Loucy (cell line): Measurements from ENCODE around the gene TICRR.

Experiments
- H2AFZ ChIP-seq: fragments of 200-600 bp; sonication (generic); 2 replicates; pipeline ENCODE4 v1.6.0; 2016; ENCODE audit warnings: antibody characterized with exemption, mild to moderate bottlenecking, low read length, moderate library complexity
- H3F3A ChIP-seq: fragments of 200-600 bp; 2 replicates; pipeline ENCODE4 v1.6.0; 2016; ENCODE audit warnings: antibody characterized with exemption, low read depth, mild to moderate bottlenecking
- H3K27me3 ChIP-seq: fragments of 200-600 bp; sonication (generic); 2 replicates; pipeline ENCODE4 v1.6.1; 2014; ENCODE audit warnings: low read length, mild to moderate bottlenecking; ENCODE audit not compliant: insufficient read depth, poor library complexity, severe bottlenecking
- H3K36me3 ChIP-seq: fragments of 200-600 bp; sonication (generic); 2 replicates; pipeline ENCODE4 v1.6.1; 2016; ENCODE audit warnings: low read length; ENCODE audit not compliant: insufficient read depth
- H3K4me1 ChIP-seq: fragments of 200-600 bp; sonication (generic); 2 replicates; pipeline ENCODE4 v1.5.1; 2014; ENCODE audit warnings: low read length, mild to moderate bottlenecking; ENCODE audit not compliant: insufficient read depth, poor library complexity, severe bottlenecking
- H3K4me2 ChIP-seq: fragments of 200-600 bp; sonication (generic); 2 replicates; pipeline ENCODE4 v1.6.0; 2014; ENCODE audit warnings: antibody characterized with exemption, low read length, low read depth, mild to moderate bottlenecking; ENCODE audit not compliant: poor library complexity, severe bottlenecking
- H3K4me3 ChIP-seq: fragments of 200-600 bp; sonication (generic); 2 replicates; pipeline ENCODE4 v1.5.1; 2014; ENCODE audit warnings: low read length, mild to moderate bottlenecking, mixed read lengths; ENCODE audit not compliant: poor library complexity, severe bottlenecking
- H3K79me2 ChIP-seq: fragments of 200-600 bp; sonication (generic); 2 replicates; pipeline ENCODE4 v1.6.1; 2014; ENCODE audit warnings: low read length; ENCODE audit not compliant: insufficient read depth
- H3K9ac ChIP-seq: fragments of 200-600 bp; sonication (generic); 2 replicates; pipeline ENCODE4 v1.6.0; 2014; ENCODE audit warnings: mild to moderate bottlenecking, low read depth, low read length, moderate library complexity; ENCODE audit not compliant: poor library complexity, severe bottlenecking
- H3K9me2 ChIP-seq: fragments of 200-600 bp; sonication (generic); replicated peaks from 2 replicates; pipeline ENCODE4 v1.6.1; 2016; ENCODE audit warnings: low read depth, low read length, mixed read lengths
- H3K9me3 ChIP-seq: fragments of 200-600 bp; sonication (generic); 2 replicates; pipeline ENCODE4 v1.6.1; 2014; ENCODE audit warnings: mild to moderate bottlenecking, antibody characterized with exemption, low read length, low read depth; ENCODE audit not compliant: insufficient read depth
- H4K20me1 ChIP-seq: fragments of 200-600 bp; sonication (generic); 2 replicates; pipeline ENCODE4 v1.6.0; 2014; ENCODE audit warnings: antibody characterized with exemption, low read length, mild to moderate bottlenecking; ENCODE audit not compliant: insufficient read depth, poor library complexity, severe bottlenecking
- EZH2phosphoT487 ChIP-seq: fragments of 200-600 bp; IDR thresholded peaks from 2 replicates; pipeline ENCODE4 v1.6.1; 2018; ENCODE audit warnings: antibody characterized with exemption, mild to moderate bottlenecking, moderate library complexity, borderline replicate concordance
- TF ChIP-seq, protein P1 (sequence below): fragments of 200-600 bp; sonication (generic); conservative IDR thresholded peaks from 2 replicates; pipeline ENCODE4 v1.5.1; 2014; ENCODE audit warnings: mild to moderate bottlenecking, antibody characterized with exemption, low read length

Gene TICRR

DNA sequence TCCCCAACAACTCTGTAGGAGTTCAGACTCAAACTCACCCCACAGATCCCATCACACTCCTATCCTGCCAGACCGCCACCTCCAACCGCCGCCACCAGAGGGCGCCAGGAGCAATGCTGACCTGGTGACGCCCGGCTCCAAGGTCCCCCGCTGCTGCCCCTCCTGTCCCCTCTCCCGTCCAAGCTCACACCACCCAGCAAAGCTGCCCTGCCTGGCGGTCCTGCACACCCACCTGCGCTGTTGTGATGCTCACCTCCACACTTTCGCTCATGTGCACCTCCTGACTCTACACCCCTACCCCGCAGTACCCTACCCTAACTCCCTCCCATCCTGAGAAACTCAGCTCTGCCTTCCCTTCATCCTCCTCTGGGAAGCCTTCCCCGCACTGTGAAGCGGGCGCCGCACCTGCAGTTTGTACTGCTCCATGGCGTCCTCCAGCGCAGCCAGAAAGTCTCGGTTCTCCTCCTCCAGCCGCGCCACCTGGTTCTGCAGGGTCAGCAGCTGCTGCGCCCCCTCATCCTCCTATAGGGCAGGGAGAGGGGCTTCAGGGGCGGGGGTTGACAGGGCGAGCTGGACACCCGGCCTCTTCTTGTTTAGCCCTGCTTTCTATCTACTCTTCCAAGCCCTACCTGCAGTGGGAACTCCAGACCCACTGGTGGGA lies 72.1 kb downstream of the TICRR start:
- Histone ChIP-seq H3K27me3 (no peaks in the 10 kb centered on the region), H2AFZ (no peak overlapping the region), H3K9ac (no peak overlapping the region), H3K4me2 (no peak overlapping the region), H4K20me1 (no peaks in the 10 kb centered on the region), H3K79me2 (no peaks in the 10 kb centered on the region), H3F3A (no peaks in the 10 kb centered on the region), H3K9me2 (no peaks in the 10 kb centered on the region), H3K9me3 (no peaks in the 10 kb centered on the region), H3K4me1 (no peaks in the 10 kb centered on the region), H3K4me3 (no peak overlapping the region), H3K36me3 (no peaks in the 10 kb centered on the region)
- no peak for TF ChIP-seq EZH2phosphoT487
- TF ChIP-seq, protein P1, sequence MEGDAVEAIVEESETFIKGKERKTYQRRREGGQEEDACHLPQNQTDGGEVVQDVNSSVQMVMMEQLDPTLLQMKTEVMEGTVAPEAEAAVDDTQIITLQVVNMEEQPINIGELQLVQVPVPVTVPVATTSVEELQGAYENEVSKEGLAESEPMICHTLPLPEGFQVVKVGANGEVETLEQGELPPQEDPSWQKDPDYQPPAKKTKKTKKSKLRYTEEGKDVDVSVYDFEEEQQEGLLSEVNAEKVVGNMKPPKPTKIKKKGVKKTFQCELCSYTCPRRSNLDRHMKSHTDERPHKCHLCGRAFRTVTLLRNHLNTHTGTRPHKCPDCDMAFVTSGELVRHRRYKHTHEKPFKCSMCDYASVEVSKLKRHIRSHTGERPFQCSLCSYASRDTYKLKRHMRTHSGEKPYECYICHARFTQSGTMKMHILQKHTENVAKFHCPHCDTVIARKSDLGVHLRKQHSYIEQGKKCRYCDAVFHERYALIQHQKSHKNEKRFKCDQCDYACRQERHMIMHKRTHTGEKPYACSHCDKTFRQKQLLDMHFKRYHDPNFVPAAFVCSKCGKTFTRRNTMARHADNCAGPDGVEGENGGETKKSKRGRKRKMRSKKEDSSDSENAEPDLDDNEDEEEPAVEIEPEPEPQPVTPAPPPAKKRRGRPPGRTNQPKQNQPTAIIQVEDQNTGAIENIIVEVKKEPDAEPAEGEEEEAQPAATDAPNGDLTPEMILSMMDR, result peak; percentile 59

DNA sequence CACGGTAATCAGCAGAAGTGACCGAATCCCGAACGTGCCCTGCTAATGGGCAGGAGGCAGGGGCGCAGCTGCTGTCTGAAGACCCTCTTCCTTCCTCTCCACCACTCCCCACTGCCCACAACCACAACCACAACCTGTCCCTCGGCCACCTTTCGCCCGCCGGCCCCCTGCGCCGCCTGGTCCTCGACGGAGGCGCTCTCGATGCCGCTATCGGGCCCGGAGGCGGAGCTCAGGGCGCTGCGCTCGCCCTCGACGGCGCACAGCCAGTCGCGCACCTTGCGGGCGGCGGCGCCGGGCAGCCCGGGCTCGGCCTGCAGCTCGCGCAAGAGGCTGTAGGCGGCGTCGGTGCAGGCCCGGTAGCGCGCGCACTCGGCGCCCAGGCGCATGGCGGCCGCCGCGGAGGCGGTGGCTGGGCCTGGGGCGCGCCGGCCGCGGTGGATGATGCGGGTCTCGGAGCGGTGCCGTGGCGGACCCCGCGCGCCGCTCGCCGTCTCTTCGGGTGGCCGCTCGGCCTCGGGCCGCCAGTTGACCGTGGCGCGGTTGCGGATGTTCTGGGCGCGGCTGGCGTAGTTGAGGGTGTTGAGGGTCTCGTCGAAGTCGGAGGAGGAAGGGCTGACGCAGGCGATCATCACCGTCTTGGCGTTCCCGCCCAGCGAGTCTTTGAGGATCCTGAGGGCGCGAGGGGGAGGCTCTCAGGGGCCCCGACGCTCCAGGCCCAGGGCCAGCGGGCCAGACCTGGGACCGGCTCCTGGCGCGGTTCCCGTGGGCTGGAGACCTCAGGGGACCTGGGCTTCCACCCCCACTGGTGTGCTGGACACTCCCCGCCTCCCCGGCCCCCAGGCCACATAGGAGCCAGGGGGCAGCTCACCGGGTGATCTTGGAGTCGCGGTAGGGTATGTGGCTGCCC lies 73.1 kb downstream of the TICRR start:
- no peak overlapping the region for H3K9ac ChIP-seq
- H3K4me3 ChIP-seq, result no peak overlapping the region
- no peak overlapping the region for H3K4me2 ChIP-seq
- no peaks in the 10 kb centered on the region for H3K36me3 ChIP-seq
- H2AFZ ChIP-seq, result no peak overlapping the region
- no peaks in the 10 kb centered on the region for H3K27me3 ChIP-seq
- no peaks in the 10 kb centered on the region for H3K9me2 ChIP-seq
- no peaks in the 10 kb centered on the region for H3K9me3 ChIP-seq
- TF ChIP-seq EZH2phosphoT487, result no peak
- TF ChIP-seq, protein P1, result no peak
- no peaks in the 10 kb centered on the region for H3K79me2 ChIP-seq
- no peaks in the 10 kb centered on the region for H3F3A ChIP-seq
- H4K20me1 ChIP-seq, result no peaks in the 10 kb centered on the region
- no peaks in the 10 kb centered on the region for H3K4me1 ChIP-seq

DNA sequence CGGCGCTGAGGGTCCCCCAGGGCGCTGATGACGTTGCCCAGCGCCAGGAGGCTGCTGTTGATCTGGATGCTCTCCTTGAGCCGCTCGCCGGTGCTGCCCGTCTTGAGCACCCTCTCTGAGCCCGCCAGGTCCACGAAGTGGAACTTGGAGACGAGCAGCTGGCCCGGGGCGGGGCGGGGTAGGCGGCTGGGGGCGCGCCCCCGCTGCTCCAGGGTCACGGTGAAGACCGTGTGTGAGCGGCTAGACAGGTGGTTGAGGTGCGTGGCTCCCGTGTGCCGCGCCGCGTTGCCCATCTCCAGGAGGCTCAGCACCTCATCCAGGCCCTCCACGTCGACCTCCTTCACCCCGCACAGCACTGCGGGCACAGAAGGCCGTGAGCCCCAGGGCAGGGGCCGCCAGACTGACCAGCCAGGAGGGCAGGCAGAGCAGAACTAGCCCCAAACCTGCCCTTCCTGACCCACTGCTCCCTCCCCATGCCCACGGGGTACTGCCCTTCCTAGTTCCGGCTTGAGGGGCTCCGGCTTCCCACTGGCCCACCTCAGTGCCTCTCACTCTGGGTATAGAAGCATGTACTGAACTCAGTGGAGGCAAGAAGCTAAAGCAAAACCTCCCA lies 73.8 kb downstream of the TICRR start:
- H3K9me2 ChIP-seq, result no peaks in the 10 kb centered on the region
- TF ChIP-seq EZH2phosphoT487, result no peak
- TF ChIP-seq, protein P1, result no peak
- H3K36me3 ChIP-seq, result no peaks in the 10 kb centered on the region
- no peaks in the 10 kb centered on the region for H3F3A ChIP-seq
- no peaks in the 10 kb centered on the region for H3K79me2 ChIP-seq
- H2AFZ ChIP-seq, result no peak overlapping the region
- no peaks in the 10 kb centered on the region for H3K9me3 ChIP-seq
- H3K4me3 ChIP-seq, result no peak overlapping the region
- H3K27me3 ChIP-seq, result no peaks in the 10 kb centered on the region
- no peaks in the 10 kb centered on the region for H4K20me1 ChIP-seq
- no peak overlapping the region for H3K9ac ChIP-seq
- no peak overlapping the region for H3K4me2 ChIP-seq
- H3K4me1 ChIP-seq, result no peaks in the 10 kb centered on the region
